ENCODE data around the gene XIRP1. TPM values are rescaled to one million over a fixed set of nuclear protein-coding genes. Genes with fewer than 3 reads are reported as not detected.

The XIRP1 gene
- total RNA-seq, 1 experiment from 2014 or later = not detected

DNA sequence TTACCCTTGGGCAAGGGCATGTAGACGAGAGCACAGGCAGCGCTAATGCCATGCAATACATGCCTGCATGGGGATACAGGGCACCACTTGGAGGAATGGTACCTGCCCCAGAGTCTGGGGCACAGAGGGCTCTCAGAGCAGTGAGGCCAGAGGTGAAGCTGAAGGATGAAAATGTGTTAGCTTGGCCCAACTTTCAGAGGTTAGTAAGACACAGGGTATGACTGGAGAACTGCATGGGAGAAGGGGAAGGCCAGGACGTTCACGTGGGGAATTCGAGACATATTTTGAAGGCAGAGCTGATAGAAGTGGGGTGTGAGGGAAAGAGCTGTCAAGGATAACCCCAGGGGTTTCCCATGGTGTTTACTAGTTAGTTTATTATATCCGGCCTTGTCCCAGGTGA is 58.6 kb downstream of the XIRP1 start:
- DNase-seq (ENCODE audit: extremely low read depth, low read depth) = no peak

Small RNA genes lying within 50 kb of the gene (small RNA-seq; reads per million reads assigned to genes)
- 0 reads per million in 2 experiments for gene RF00017

Other genes with a start within 250 kb of the XIRP1 start
- gene SCN11A, start 140.7 kb downstream of the XIRP1 start, total RNA-seq (2014; rRNA removed; shearing (Covaris generic)) = not detected in 2 replicates
- gene WDR48, start 140.6 kb downstream of the XIRP1 start, total RNA-seq (2014; rRNA removed; shearing (Covaris generic)) = 12.3 and 15.0 TPM in 2 replicates
- 16.4 and 22.3 TPM in 2 replicates for gene GORASP1, start 85.0 kb downstream of the XIRP1 start, total RNA-seq (2014; rRNA removed; shearing (Covaris generic))
- gene TTC21A, start 84.9 kb downstream of the XIRP1 start, total RNA-seq (2014; rRNA removed; shearing (Covaris generic)) = 0.95 and 1.2 TPM in 2 replicates
- 7.6 and 8.6 TPM in 2 replicates for gene CSRNP1, start 39.0 kb downstream of the XIRP1 start, total RNA-seq (2014; rRNA removed; shearing (Covaris generic))
- gene CX3CR1, start 87.4 kb upstream of the XIRP1 start, total RNA-seq (2014; rRNA removed; shearing (Covaris generic)) = not detected in 2 replicates
- not detected in 2 replicates for gene CCR8, start 137.1 kb upstream of the XIRP1 start, total RNA-seq (2014; rRNA removed; shearing (Covaris generic))
- gene SLC25A38, start 190.8 kb upstream of the XIRP1 start, total RNA-seq (2014; rRNA removed; shearing (Covaris generic)) = 20.9 and 21.1 TPM in 2 replicates
- 2,368 and 2,571 TPM in 2 replicates for gene RPSA, start 214.1 kb upstream of the XIRP1 start, total RNA-seq (2014; rRNA removed; shearing (Covaris generic))